GM12891 (cell line): ENCODE measurements around the gene NDST1.

Experiments used
- DNase-seq: peaks from one replicate; pipeline ENCODE4 v3.0.0; 2011; ENCODE audit warnings: low spot score; ENCODE audit not compliant: insufficient read length
- FAIRE-seq: peaks from 2 replicates; lab custom pipeline; 2011; peaks lifted over from hg19 to GRCh38; lab: Jason Lieb, UNC
- PAX5 ChIP-seq: IDR thresholded peaks from 2 replicates; pipeline ENCODE4 v1.6.1; 2011; ENCODE audit warnings: low read length, moderate library complexity, mild to moderate bottlenecking; ENCODE audit not compliant: insufficient read depth, severe bottlenecking
- POLR2A ChIP-seq: IDR thresholded peaks from 2 replicates; pipeline ENCODE4 v1.6.1; 2011; ENCODE audit warnings: low read depth, low read length, control low read depth
- POLR2AphosphoS5 ChIP-seq: IDR thresholded peaks from 2 replicates; pipeline ENCODE4 v1.6.1; 2011; ENCODE audit warnings: low read depth, low read length, control low read depth
- POU2F2 ChIP-seq: IDR thresholded peaks from 2 replicates; pipeline ENCODE4 v1.6.1; 2011; ENCODE audit warnings: low read depth, mild to moderate bottlenecking, control low read depth, low read length, moderate library complexity
- SPI1 ChIP-seq: IDR thresholded peaks from 2 replicates; pipeline ENCODE4 v1.6.1; 2011; ENCODE audit warnings: low read depth, low read length, control low read depth
- TAF1 ChIP-seq: IDR thresholded peaks from 2 replicates; pipeline ENCODE4 v1.6.1; 2011; ENCODE audit warnings: low read depth, low read length, control low read depth

The NDST1 gene

GRCh38 chr5:150538007-150538917 lies 30.3 kb downstream of the NDST1 start:
- TF ChIP-seq POLR2A = no peak
- no peak for TF ChIP-seq POLR2AphosphoS5
- no peak for TF ChIP-seq PAX5
- no peak for TF ChIP-seq SPI1
- TF ChIP-seq POU2F2 = no peak
- no peak for TF ChIP-seq TAF1
- no peak for DNase-seq

GRCh38 chr5:150539206-150539605 lies 31.3 kb downstream of the NDST1 start:
- TF ChIP-seq SPI1 = no peak
- no peak for TF ChIP-seq POU2F2
- TF ChIP-seq PAX5 = no peak
- no peak for TF ChIP-seq POLR2AphosphoS5
- TF ChIP-seq POLR2A = no peak
- TF ChIP-seq TAF1 = no peak
- DNase-seq (no peak), FAIRE-seq (no peak)

More at GRCh38 chr5:150538007-150538917, 30.3 kb downstream of the NDST1 start:
- no peak for FAIRE-seq

- FAIRE-seq (no peak), DNase-seq (no peak)
- TF ChIP-seq POU2F2 (no peak), PAX5 (no peak), TAF1 (no peak), POLR2A (no peak), SPI1 (no peak), POLR2AphosphoS5 (no peak)
These were observed 32.1 kb downstream of the NDST1 start for GRCh38 chr5:150540042-150540441.

DNA sequence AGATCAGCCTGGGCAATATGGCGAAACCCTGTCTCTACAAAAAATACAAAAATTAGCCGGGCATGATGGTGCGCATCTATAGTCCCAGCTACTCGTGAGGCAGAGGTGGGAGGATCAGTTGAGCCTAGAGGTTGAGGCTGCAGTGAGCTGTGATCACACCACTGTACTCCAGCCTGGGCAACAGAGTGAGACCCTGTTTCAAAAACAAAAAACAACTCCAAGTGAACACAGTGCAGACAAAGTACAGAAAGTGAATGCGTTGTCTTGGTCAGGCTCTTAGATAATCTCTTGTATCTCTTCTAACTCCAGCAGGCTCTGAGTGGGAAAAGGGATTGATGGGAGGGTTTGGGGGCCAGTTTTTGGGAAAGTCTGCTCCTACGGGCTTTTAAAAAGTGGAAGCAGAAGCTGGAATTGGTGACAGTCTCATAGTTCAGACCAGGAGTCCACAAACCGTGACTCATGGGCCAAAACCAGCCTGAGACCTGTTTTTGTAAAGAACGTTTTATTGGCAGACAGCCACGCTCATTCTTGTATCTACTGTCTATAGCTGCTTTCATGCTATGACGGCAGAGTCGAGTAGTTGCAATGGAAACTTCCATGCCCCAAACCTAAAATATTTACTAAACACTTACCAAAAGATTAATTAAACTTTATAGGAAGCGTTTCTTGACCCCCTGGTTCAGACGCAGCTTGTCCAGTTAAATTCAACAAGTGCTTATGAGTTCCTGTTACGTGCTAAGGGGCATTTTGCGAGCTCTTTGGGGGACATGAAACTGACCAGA lies 32.9 kb downstream of the NDST1 start:
- no peak for DNase-seq
- no peak for FAIRE-seq
- TF ChIP-seq POU2F2 (no peak), SPI1 (no peak), TAF1 (no peak), PAX5 (no peak), POLR2A (no peak), POLR2AphosphoS5 (no peak)

DNA sequence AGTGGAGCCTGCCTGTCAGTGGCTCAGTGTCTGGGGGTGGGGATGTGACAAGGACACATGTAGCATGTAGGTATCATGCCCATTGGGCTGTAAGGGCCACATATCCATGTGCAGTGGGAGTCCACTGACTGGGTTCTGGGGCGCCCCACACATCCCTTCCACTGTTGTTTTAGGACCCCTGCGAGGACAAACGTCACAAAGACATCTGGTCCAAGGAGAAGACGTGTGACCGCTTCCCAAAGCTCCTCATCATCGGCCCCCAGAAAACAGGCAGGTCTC lies 33.4 kb downstream of the NDST1 start:
- TF ChIP-seq POLR2AphosphoS5 (no peak), PAX5 (no peak), SPI1 (no peak), POU2F2 (no peak), TAF1 (no peak), POLR2A (no peak)
- FAIRE-seq = no peak
- no peak for DNase-seq

DNA sequence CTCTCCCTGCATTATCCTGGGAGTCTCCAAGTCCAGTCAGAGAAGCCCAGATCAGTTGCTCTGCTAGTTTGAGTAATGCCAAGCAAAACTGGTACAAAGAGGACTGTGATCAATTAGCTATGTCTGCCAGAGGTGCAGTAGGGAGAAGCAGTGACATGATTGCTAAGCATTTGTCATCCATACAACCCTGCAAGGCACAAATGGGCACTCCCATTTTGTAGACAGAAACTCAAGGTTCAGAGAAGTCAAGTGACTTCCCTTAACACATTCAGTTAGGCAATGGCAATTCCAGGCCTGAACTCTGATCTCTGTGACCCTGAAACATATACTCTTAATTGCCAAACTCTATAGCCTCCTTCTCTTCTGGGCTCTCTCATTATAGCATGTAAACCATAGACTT lies 34.0 kb downstream of the NDST1 start:
- DNase-seq (no peak), FAIRE-seq (peak; percentile 61)
- TF ChIP-seq TAF1 = no peak
- no peak for TF ChIP-seq POLR2AphosphoS5
- no peak for TF ChIP-seq PAX5
- TF ChIP-seq POLR2A = no peak
- no peak for TF ChIP-seq POU2F2
- no peak for TF ChIP-seq SPI1

DNA sequence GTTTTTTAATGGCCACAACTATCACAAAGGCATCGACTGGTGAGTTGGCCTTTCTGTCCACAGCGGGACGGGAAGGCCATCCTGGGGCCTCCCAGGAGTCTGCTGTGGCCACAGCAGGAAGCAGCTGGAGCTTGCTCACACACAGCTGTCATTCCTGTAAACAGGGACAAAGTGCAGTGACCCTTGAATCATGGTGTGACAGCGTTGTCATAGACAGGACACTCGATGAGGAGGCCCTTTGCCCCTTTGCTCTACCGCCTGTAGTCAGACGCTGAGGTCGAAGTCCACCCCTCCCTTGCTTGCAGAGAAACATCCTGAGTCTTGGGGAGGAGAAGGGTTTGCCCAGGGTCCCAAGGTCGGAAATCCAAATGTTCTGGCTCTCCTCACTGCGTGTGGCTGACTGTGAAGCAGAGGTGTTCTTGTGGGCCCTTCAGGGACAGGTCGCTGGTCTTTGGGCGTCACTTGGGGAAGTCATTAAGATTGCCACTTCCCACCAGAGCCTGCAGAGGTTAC lies 35.1 kb downstream of the NDST1 start:
- DNase-seq = no peak
- TF ChIP-seq POLR2A = no peak
- no peak for TF ChIP-seq POLR2AphosphoS5
- no peak for TF ChIP-seq SPI1
- no peak for TF ChIP-seq TAF1
- no peak for TF ChIP-seq PAX5
- TF ChIP-seq POU2F2 = no peak
- no peak for FAIRE-seq

- DNase-seq = peak; percentile 96
- TF ChIP-seq PAX5 (no peak), SPI1 (no peak), TAF1 (no peak), POU2F2 (no peak), POLR2AphosphoS5 (no peak)
- peak; percentile 86 for FAIRE-seq
These were observed 36.8 kb downstream of the NDST1 start for GRCh38 chr5:150544611-150545219.

GRCh38 chr5:150545246-150545645 lies 37.3 kb downstream of the NDST1 start:
- TF ChIP-seq POLR2AphosphoS5 = no peak
- no peak for TF ChIP-seq TAF1
- no peak for TF ChIP-seq POLR2A
- no peak for TF ChIP-seq SPI1
- no peak for TF ChIP-seq POU2F2
- no peak for TF ChIP-seq PAX5
- DNase-seq (no peak), FAIRE-seq (no peak)
